Caco-2 (cell line): Measurements from ENCODE around the gene NR5A2. TPM values are rescaled to one million over a fixed set of nuclear protein-coding genes. Genes with fewer than 3 reads are reported as not detected.

Experiments used
- BruUV-seq: library from RNA; stranded (reverse); fragments of 400-500 nt; replicated peaks from 2 replicates; lab custom pipeline; 2021; lab: Mats Ljungman, UMichigan
- CTCF ChIA-PET: fragments of 300-600 bp; sonication (Branson Sonifier 250); formaldehyde crosslinking; loops from one replicate; lab custom pipeline; 2022; ENCODE audit warnings: antibody characterized with exemption; lab: Charles Lee
- POLR2A ChIA-PET: fragments of 300-600 bp; sonication (Branson Sonifier 250); formaldehyde crosslinking; loops from one replicate; lab custom pipeline; 2022; ENCODE audit warnings: antibody characterized with exemption; lab: Charles Lee
- DNase-seq, 2 experiments: peaks; one replicate each; pipeline versions ENCODE4 v3.0.0 to v3.0.0-alpha.2; 2020 to 2022
- H3K27me3 ChIP-seq: replicated peaks from 2 replicates; pipeline ENCODE4 v1.6.0; 2011; ENCODE audit warnings: low read length; ENCODE audit not compliant: control insufficient read depth, insufficient read depth
- H3K36me3 ChIP-seq: 2 replicates; pipeline ENCODE4 v1.5.1; 2011; ENCODE audit warnings: low read length; ENCODE audit not compliant: control insufficient read depth, insufficient read depth
- H3K4me1 ChIP-seq: fragments of 250-450 bp; sonication (Bioruptor Pico); 2 replicates; pipeline ENCODE4 v1.5.1; 2020; ENCODE audit warnings: mild to moderate bottlenecking
- H3K4me3 ChIP-seq: 2 replicates; pipeline ENCODE4 v1.5.1; 2011; ENCODE audit warnings: low read depth, mild to moderate bottlenecking, control low read depth, low read length
- H3K9me3 ChIP-seq: fragments of 250-450 bp; sonication (Bioruptor Pico); 2 replicates; pipeline ENCODE4 v1.5.1; 2020; ENCODE audit warnings: mild to moderate bottlenecking, moderate library complexity
- H3K27ac Mint-ChIP-seq: one replicate; pipeline ENCODE4 v1.8.0; 2022; ENCODE audit warnings: mixed read lengths; ENCODE audit not compliant: unreplicated experiment
- H3K27me3 Mint-ChIP-seq: one replicate; pipeline ENCODE4 v1.8.0; 2022; ENCODE audit warnings: mixed read lengths; ENCODE audit not compliant: insufficient read depth, unreplicated experiment
- H3K36me3 Mint-ChIP-seq: one replicate; pipeline ENCODE4 v1.8.0; 2022; ENCODE audit warnings: mild to moderate bottlenecking, mixed read lengths; ENCODE audit not compliant: insufficient read depth, unreplicated experiment
- H3K4me1 Mint-ChIP-seq: one replicate; pipeline ENCODE4 v1.8.0; 2022; ENCODE audit warnings: low read depth, mixed read lengths; ENCODE audit not compliant: unreplicated experiment
- H3K4me3 Mint-ChIP-seq: one replicate; pipeline ENCODE4 v1.8.0; 2022; ENCODE audit warnings: mild to moderate bottlenecking, moderate library complexity, mixed read lengths; ENCODE audit not compliant: unreplicated experiment
- H3K9me3 Mint-ChIP-seq: one replicate; pipeline ENCODE4 v1.8.0; 2022; ENCODE audit warnings: mixed read lengths; ENCODE audit not compliant: unreplicated experiment
- intact Hi-C: fragments of 100-400 bp; cut with micrococcal nuclease; formaldehyde crosslinking; loops from one replicate; pipeline ENCODE4 v1.10.0; 2022; ENCODE audit not compliant: unreplicated experiment
- total RNA-seq: library from RNA; stranded (reverse); gene quantifications from 2 replicates; pipeline ENCODE4 v1.2.3, GENCODE V29; 2022
- TF ChIP-seq, protein P1 (sequence below), 2 experiments: fragments of 200-600 bp in 1 of 2; IDR thresholded peaks; 1 replicate in 1 of 2; 2 replicates in 1 of 2; pipeline versions ENCODE4 v1.5.1 to v1.8.0; 2011 to 2022; ENCODE audit warnings: antibody characterized with exemption in 1 of 2, control low read depth in 1 of 2, inconsistent platforms in 1 of 2, low read depth in 1 of 2, low read length in 1 of 2, mild to moderate bottlenecking in 1 of 2, moderate library complexity in 1 of 2; ENCODE audit not compliant: insufficient read depth in 1 of 2, severe bottlenecking in 1 of 2, unreplicated experiment in 1 of 2

The NR5A2 gene
- total RNA-seq, 1 experiment from 2014 or later: 6.5 TPM

DNA sequence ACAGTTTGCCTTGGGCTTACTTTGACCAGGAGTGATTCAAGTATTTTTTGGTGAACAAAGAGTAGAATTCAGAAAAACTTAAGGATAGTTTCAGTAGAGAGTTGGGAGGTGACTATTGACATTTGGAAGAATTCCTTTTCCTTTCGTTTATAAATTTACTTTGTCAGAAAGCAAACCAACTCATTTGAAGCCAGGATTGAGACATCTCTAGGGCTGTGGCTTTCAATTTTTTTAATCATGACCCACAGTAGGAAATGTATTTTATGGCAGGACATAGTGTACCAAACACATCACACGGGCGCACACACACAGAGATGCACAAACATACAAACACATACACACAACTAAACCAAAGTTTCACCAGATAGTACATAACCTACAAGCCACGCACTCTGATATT is 24.1 kb downstream of the NR5A2 start:
- no peak overlapping the region for H3K27ac Mint-ChIP-seq

DNA sequence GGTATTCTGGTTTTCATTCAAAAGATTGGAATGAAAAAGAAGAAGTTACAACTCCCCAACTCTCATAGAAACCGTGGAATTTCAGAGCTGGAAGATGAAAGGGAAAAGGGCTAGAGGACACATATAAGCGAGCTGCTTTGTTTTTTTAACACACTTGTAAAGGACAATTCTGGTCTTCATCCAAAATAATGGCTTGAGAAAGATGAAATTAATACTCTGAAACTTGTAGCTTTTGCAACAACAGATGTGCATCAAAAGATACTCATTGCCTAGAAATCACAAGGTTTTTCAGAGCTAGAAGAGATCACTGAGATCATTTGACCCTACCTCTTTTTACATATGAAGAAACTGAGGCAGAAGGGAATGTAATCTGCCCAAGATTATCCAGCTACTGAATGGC is 25.6 kb downstream of the NR5A2 start:
- peaks cover 21% of the 10 kb centered on the region for H3K4me1 Mint-ChIP-seq
- ChIA-PET POLR2A (no interaction called here), CTCF (no interaction called here)
- TF ChIP-seq, protein P1, sequence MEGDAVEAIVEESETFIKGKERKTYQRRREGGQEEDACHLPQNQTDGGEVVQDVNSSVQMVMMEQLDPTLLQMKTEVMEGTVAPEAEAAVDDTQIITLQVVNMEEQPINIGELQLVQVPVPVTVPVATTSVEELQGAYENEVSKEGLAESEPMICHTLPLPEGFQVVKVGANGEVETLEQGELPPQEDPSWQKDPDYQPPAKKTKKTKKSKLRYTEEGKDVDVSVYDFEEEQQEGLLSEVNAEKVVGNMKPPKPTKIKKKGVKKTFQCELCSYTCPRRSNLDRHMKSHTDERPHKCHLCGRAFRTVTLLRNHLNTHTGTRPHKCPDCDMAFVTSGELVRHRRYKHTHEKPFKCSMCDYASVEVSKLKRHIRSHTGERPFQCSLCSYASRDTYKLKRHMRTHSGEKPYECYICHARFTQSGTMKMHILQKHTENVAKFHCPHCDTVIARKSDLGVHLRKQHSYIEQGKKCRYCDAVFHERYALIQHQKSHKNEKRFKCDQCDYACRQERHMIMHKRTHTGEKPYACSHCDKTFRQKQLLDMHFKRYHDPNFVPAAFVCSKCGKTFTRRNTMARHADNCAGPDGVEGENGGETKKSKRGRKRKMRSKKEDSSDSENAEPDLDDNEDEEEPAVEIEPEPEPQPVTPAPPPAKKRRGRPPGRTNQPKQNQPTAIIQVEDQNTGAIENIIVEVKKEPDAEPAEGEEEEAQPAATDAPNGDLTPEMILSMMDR (IDR thresholded peaks at IDR 0.05; ENCODE audit: insufficient read depth in 1 of 2, low read depth in 1 of 2, low read length in 1 of 2, severe bottlenecking in 1 of 2, unreplicated experiment in 1 of 2): no peak
- no TSS peak for BruUV-seq
- no peak overlapping the region for H3K4me3 Mint-ChIP-seq
- Histone ChIP-seq H3K27me3 (no peaks in the 10 kb centered on the region), H3K4me1 (peaks cover 26% of the 10 kb centered on the region), H3K9me3 (no peaks in the 10 kb centered on the region), H3K36me3 (0 out of 2 replicates have a peak, but pooled peaks cover under 1% of the 10 kb centered on the region), H3K4me3 (no peak overlapping the region)
- H3K36me3 Mint-ChIP-seq: peaks cover 12% of the 10 kb centered on the region
- H3K27ac Mint-ChIP-seq: no peak overlapping the region
- H3K27me3 Mint-ChIP-seq: no peaks in the 10 kb centered on the region
- no peaks in the 10 kb centered on the region for H3K9me3 Mint-ChIP-seq
- DNase-seq: no peak
- intact Hi-C loops: no loop called here

More for the DNA sequence above, 24.1 kb downstream of the NR5A2 start:
- intact Hi-C loops: no loop called here
- POLR2A ChIA-PET: no interaction called here
- no peak for DNase-seq
- no peak overlapping the region for H3K4me3 ChIP-seq
- 0 out of 2 replicates have a peak, but pooled peaks cover 1% of the 10 kb centered on the region for H3K36me3 ChIP-seq
- Mint-ChIP-seq H3K4me1 (peaks cover 23% of the 10 kb centered on the region), H3K36me3 (peaks cover 13% of the 10 kb centered on the region), H3K27me3 (no peaks in the 10 kb centered on the region), H3K9me3 (no peaks in the 10 kb centered on the region), H3K4me3 (no peak overlapping the region)
- H3K27me3 ChIP-seq: no peaks in the 10 kb centered on the region
- TF ChIP-seq, protein P1 (IDR thresholded peaks at IDR 0.05; ENCODE audit: insufficient read depth in 1 of 2, low read depth in 1 of 2, low read length in 1 of 2, severe bottlenecking in 1 of 2, unreplicated experiment in 1 of 2): no peak
- CTCF ChIA-PET: no interaction called here
- BruUV-seq: no TSS peak
- no peaks in the 10 kb centered on the region for H3K9me3 ChIP-seq
- H3K4me1 ChIP-seq: peaks cover 30% of the 10 kb centered on the region

DNA sequence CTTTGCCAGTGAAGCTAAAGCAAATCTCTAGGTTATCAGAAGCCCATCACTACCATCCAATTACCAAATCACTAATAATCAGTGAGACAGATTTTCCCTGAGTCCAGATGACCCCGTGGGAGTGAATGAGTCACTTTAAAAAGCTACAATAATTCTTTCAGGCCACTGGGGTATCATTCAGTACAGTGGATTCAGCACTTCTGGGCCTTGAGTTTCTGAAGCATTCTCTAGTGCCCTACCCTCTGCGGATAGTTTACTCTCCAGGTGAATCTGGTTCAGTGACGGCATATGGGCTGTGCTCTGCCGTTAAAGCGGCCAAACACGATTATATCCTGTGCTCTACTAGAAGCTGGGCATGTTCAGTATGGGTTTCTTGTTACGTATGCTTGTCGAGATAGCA is 26.1 kb downstream of the NR5A2 start:
- H3K36me3 ChIP-seq: no peaks in the 10 kb centered on the region
- TF ChIP-seq, protein P1 (IDR thresholded peaks at IDR 0.05; ENCODE audit: insufficient read depth in 1 of 2, low read depth in 1 of 2, low read length in 1 of 2, severe bottlenecking in 1 of 2, unreplicated experiment in 1 of 2): no peak
- Mint-ChIP-seq H3K9me3 (no peaks in the 10 kb centered on the region), H3K27me3 (no peaks in the 10 kb centered on the region), H3K4me3 (no peak overlapping the region), H3K36me3 (peaks cover 7% of the 10 kb centered on the region), H3K4me1 (peaks cover 16% of the 10 kb centered on the region), H3K27ac (no peak overlapping the region)
- peaks cover 21% of the 10 kb centered on the region for H3K4me1 ChIP-seq
- intact Hi-C loops: no loop called here
- no peaks in the 10 kb centered on the region for H3K9me3 ChIP-seq
- no TSS peak for BruUV-seq
- POLR2A ChIA-PET: interaction anchor here (0.6 kb wide), 2 partner anchors 14 to 178 kb away, joined by 3 read pairs; no protein-coding TSS in a partner anchor
- no peak overlapping the region for H3K4me3 ChIP-seq
- CTCF ChIA-PET: no interaction called here
- H3K27me3 ChIP-seq: no peaks in the 10 kb centered on the region
- DNase-seq: no peak
